Measurements from ENCODE around the gene PRPF38A.

Gene PRPF38A

DNA sequence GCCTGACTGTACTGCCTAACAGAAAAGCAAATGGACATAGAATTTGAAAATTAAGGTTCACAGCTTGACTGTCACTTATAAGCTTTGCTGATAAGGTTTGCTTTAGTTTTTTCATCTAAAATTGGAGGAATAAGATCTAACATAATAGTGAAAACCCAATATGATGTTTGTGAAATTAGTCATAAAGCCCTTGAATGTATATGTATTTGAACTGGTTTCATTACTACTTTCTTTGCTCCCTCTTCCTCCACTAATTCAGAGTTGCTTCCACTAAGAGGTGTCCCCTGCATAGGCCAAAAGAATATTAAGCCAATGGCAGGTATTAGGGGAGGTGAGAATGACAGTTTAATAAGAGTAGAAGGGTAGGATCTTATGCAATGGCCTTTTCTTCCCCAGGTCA is 10.5 kb downstream of the PRPF38A start:
- no peak overlapping the region for H3K4me2 ChIP-seq (ENCODE audit: low read length, poor library complexity, severe bottlenecking)
- H4K91ac ChIP-seq (ENCODE audit: low read length), result no peak overlapping the region

DNA sequence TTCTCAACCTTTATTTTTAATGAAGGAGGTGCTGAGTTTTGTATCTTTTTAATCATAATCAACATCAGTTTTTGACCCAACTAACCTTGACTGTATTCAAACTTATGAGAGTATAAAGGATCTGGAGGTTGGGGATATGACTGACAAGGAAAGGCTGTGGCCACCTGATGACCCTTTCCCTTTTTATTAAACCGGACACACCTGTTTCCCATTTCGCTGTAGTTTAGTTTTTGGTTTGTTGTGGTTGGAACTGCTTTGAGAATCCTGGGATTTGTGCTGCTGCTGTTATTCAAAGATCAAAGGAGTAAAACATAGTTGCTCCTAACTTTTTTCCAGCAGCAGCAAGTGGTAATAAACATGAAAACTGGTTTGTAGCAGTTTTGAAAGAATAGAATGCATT is 12.4 kb downstream of the PRPF38A start:
- H2BK15ac ChIP-seq (ENCODE audit: low read depth, poor library complexity, severe bottlenecking), result no peak overlapping the region
- no peak for DNase-seq
- no peak overlapping the region for H3K4ac ChIP-seq (ENCODE audit: low read depth in 1 of 2, low read length in 2 of 2)
- peaks cover 9% of the 10 kb centered on the region for H3K79me1 ChIP-seq (replicated peaks; ENCODE audit: low read length, poor library complexity, severe bottlenecking)
- no peak overlapping the region for H2BK120ac ChIP-seq (ENCODE audit: low read depth, low read length)
- 98% methylated on average over 2 of the region's 2 CpGs for WGBS
- H3K27ac ChIP-seq (ENCODE audit: low read length, poor library complexity, severe bottlenecking), result no peak overlapping the region
- no peak overlapping the region for H3K23ac ChIP-seq (ENCODE audit: low read length in 2 of 2)
- H3K9ac ChIP-seq (ENCODE audit: low read length), result no peak overlapping the region
- H4K91ac ChIP-seq (ENCODE audit: low read length), result no peak overlapping the region
- H3K36me3 ChIP-seq (ENCODE audit: control insufficient read depth in 1 of 2, insufficient read depth in 2 of 2, low read depth in 1 of 2, low read length in 2 of 2), result peaks cover 29 to 94% of the 10 kb centered on the region in 2 experiments
- H3K4me2 ChIP-seq (ENCODE audit: low read length, poor library complexity, severe bottlenecking), result no peak overlapping the region
- no peak overlapping the region for H2AFZ ChIP-seq (ENCODE audit: low read depth, low read length)
- no peaks in the 10 kb centered on the region for H3K4me1 ChIP-seq (ENCODE audit: control insufficient read depth, insufficient read depth, low read depth, low read length)
- no peak overlapping the region for H3K14ac ChIP-seq (ENCODE audit: low read length in 2 of 2)
- no peak overlapping the region for H2BK12ac ChIP-seq (ENCODE audit: low read length in 2 of 2)
- H3K9me3 ChIP-seq (ENCODE audit: control insufficient read depth, low read length), result no peaks in the 10 kb centered on the region
- no peak overlapping the region for H3K18ac ChIP-seq (ENCODE audit: low read depth in 1 of 2, low read length in 2 of 2)
- no peaks in the 10 kb centered on the region for H3K27me3 ChIP-seq (ENCODE audit: control insufficient read depth in 1 of 2, insufficient read depth in 1 of 2, low read length in 2 of 2)
- no peak overlapping the region for H4K8ac ChIP-seq (ENCODE audit: low read length)
- H3K4me3 ChIP-seq (ENCODE audit: insufficient read depth in 1 of 2, low read depth in 1 of 2, low read length in 2 of 2), result no peak overlapping the region
- H2BK5ac ChIP-seq (ENCODE audit: low read depth, low read length, poor library complexity, severe bottlenecking), result no peak overlapping the region
- H2AK5ac ChIP-seq (ENCODE audit: low read length, severe bottlenecking), result no peak overlapping the region

More for the DNA sequence above, 10.5 kb downstream of the PRPF38A start:
- Histone ChIP-seq H2BK5ac (ENCODE audit: low read depth, low read length, poor library complexity, severe bottlenecking) (no peak overlapping the region), H3K27ac (ENCODE audit: low read length, poor library complexity, severe bottlenecking) (no peak overlapping the region), H4K8ac (ENCODE audit: low read length) (no peak overlapping the region), H3K4me3 (ENCODE audit: insufficient read depth in 1 of 2, low read depth in 1 of 2, low read length in 2 of 2) (no peak overlapping the region), H3K9me3 (ENCODE audit: control insufficient read depth, low read length) (no peaks in the 10 kb centered on the region), H3K36me3 (ENCODE audit: control insufficient read depth in 1 of 2, insufficient read depth in 2 of 2, low read depth in 1 of 2, low read length in 2 of 2) (peaks cover 29 to 90% of the 10 kb centered on the region in 2 experiments), H2BK12ac (ENCODE audit: low read length in 2 of 2) (no peak overlapping the region), H3K23ac (ENCODE audit: low read length in 2 of 2) (no peak overlapping the region), H3K79me1 (replicated peaks; ENCODE audit: low read length, poor library complexity, severe bottlenecking) (peaks cover 8% of the 10 kb centered on the region), H2AFZ (ENCODE audit: low read depth, low read length) (no peak overlapping the region), H3K27me3 (ENCODE audit: control insufficient read depth in 1 of 2, insufficient read depth in 1 of 2, low read length in 2 of 2) (no peaks in the 10 kb centered on the region), H2AK5ac (ENCODE audit: low read length, severe bottlenecking) (no peak overlapping the region), H3K4ac (ENCODE audit: low read depth in 1 of 2, low read length in 2 of 2) (no peak overlapping the region), H2BK120ac (ENCODE audit: low read depth, low read length) (no peak overlapping the region), H3K9ac (ENCODE audit: low read length) (no peak overlapping the region), H3K18ac (ENCODE audit: low read depth in 1 of 2, low read length in 2 of 2) (no peak overlapping the region), H2BK15ac (ENCODE audit: low read depth, poor library complexity, severe bottlenecking) (no peak overlapping the region), H3K4me1 (ENCODE audit: control insufficient read depth, insufficient read depth, low read depth, low read length) (no peaks in the 10 kb centered on the region), H3K14ac (ENCODE audit: low read length in 2 of 2) (no peak overlapping the region)
- DNase-seq, result no peak

DNA sequence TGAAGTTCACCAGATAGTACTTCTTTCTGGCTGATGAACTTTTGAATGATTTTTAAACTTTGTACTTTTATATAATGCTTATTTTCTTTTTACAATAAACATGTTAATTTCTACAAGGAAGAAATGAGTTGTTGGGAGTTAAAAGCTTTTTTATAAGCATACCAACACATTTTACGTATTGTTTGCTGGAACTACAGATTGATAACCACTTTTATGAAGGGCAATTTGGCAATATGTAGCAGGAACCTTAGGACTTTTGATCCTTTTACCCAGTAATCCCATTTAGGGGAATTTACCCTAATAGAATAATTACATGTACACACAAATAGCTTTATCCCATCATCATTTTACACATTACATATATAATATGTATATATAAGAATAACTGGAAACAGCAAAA is 16.3 kb downstream of the PRPF38A start:
- no CpG with 5 or more reads among the region's 1 CpG for WGBS
- no peak overlapping the region for H3K23ac ChIP-seq (ENCODE audit: low read length in 2 of 2)
- no peak overlapping the region for H2BK5ac ChIP-seq (ENCODE audit: low read depth, low read length, poor library complexity, severe bottlenecking)
- H3K14ac ChIP-seq (ENCODE audit: low read length in 2 of 2), result no peak overlapping the region
- peaks cover 4% of the 10 kb centered on the region for H3K79me1 ChIP-seq (replicated peaks; ENCODE audit: low read length, poor library complexity, severe bottlenecking)
- H3K9me3 ChIP-seq (ENCODE audit: control insufficient read depth, low read length), result no peaks in the 10 kb centered on the region
- H3K27me3 ChIP-seq (ENCODE audit: control insufficient read depth in 1 of 2, insufficient read depth in 1 of 2, low read length in 2 of 2), result no peaks in the 10 kb centered on the region
- H3K9ac ChIP-seq (ENCODE audit: low read length), result no peak overlapping the region
- H3K4me1 ChIP-seq (ENCODE audit: control insufficient read depth, insufficient read depth, low read depth, low read length), result no peaks in the 10 kb centered on the region
- H3K4me2 ChIP-seq (ENCODE audit: low read length, poor library complexity, severe bottlenecking), result no peak overlapping the region
- no peak overlapping the region for H2BK120ac ChIP-seq (ENCODE audit: low read depth, low read length)
- H3K36me3 ChIP-seq (ENCODE audit: control insufficient read depth in 1 of 2, insufficient read depth in 2 of 2, low read depth in 1 of 2, low read length in 2 of 2), result peaks cover 12 to 85% of the 10 kb centered on the region in 2 experiments
- H2BK12ac ChIP-seq (ENCODE audit: low read length in 2 of 2), result no peak overlapping the region
- H3K4me3 ChIP-seq (ENCODE audit: insufficient read depth in 1 of 2, low read depth in 1 of 2, low read length in 2 of 2), result no peak overlapping the region
- H2AK5ac ChIP-seq (ENCODE audit: low read length, severe bottlenecking), result no peak overlapping the region
- no peak overlapping the region for H3K27ac ChIP-seq (ENCODE audit: low read length, poor library complexity, severe bottlenecking)
- no peak overlapping the region for H4K8ac ChIP-seq (ENCODE audit: low read length)
- no peak overlapping the region for H4K91ac ChIP-seq (ENCODE audit: low read length)
- no peak overlapping the region for H3K4ac ChIP-seq (ENCODE audit: low read depth in 1 of 2, low read length in 2 of 2)
- DNase-seq, result no peak
- no peak overlapping the region for H3K18ac ChIP-seq (ENCODE audit: low read depth in 1 of 2, low read length in 2 of 2)
- no peak overlapping the region for H2AFZ ChIP-seq (ENCODE audit: low read depth, low read length)
- H2BK15ac ChIP-seq (ENCODE audit: low read depth, poor library complexity, severe bottlenecking), result no peak overlapping the region

DNA sequence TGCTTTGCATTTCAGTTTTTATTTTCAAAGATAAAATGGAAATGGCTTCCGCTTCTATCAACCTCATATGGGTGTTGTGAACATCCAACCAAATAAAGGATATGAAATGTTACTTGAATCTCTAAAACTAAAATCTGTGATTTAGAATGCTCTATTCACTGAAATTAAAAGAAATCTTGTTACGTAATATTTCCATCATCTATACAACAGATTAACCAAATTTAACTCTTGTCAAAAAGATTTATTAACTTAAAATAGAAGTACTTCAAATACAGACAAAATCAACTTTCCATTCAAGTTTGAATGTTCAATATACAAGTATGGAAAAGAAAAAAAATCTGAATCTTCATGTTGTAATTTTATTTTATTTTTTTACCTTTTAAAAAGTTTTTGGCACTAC is 18.7 kb downstream of the PRPF38A start:
- Histone ChIP-seq H2BK12ac (ENCODE audit: low read length in 2 of 2) (no peak overlapping the region), H4K91ac (ENCODE audit: low read length) (no peak overlapping the region), H3K9me3 (ENCODE audit: control insufficient read depth, low read length) (no peaks in the 10 kb centered on the region), H3K14ac (ENCODE audit: low read length in 2 of 2) (no peak overlapping the region), H3K9ac (ENCODE audit: low read length) (no peak overlapping the region), H3K18ac (ENCODE audit: low read depth in 1 of 2, low read length in 2 of 2) (no peak overlapping the region), H4K8ac (ENCODE audit: low read length) (no peak overlapping the region), H3K4ac (ENCODE audit: low read depth in 1 of 2, low read length in 2 of 2) (no peak overlapping the region), H2AFZ (ENCODE audit: low read depth, low read length) (no peak overlapping the region), H2BK120ac (ENCODE audit: low read depth, low read length) (no peak overlapping the region), H3K4me1 (ENCODE audit: control insufficient read depth, insufficient read depth, low read depth, low read length) (no peaks in the 10 kb centered on the region), H3K27ac (ENCODE audit: low read length, poor library complexity, severe bottlenecking) (no peak overlapping the region), H3K27me3 (ENCODE audit: control insufficient read depth in 1 of 2, insufficient read depth in 1 of 2, low read length in 2 of 2) (no peaks in the 10 kb centered on the region), H2BK15ac (ENCODE audit: low read depth, poor library complexity, severe bottlenecking) (no peak overlapping the region), H2AK5ac (ENCODE audit: low read length, severe bottlenecking) (no peak overlapping the region), H3K36me3 (ENCODE audit: control insufficient read depth in 1 of 2, insufficient read depth in 2 of 2, low read depth in 1 of 2, low read length in 2 of 2) (peaks cover 5 to 66% of the 10 kb centered on the region in 2 experiments), H3K4me3 (ENCODE audit: insufficient read depth in 1 of 2, low read depth in 1 of 2, low read length in 2 of 2) (no peak overlapping the region), H3K4me2 (ENCODE audit: low read length, poor library complexity, severe bottlenecking) (no peak overlapping the region), H2BK5ac (ENCODE audit: low read depth, low read length, poor library complexity, severe bottlenecking) (no peak overlapping the region), H3K23ac (ENCODE audit: low read length in 2 of 2) (no peak overlapping the region), H3K79me1 (replicated peaks; ENCODE audit: low read length, poor library complexity, severe bottlenecking) (peaks cover 4% of the 10 kb centered on the region)
- DNase-seq, result no peak
- no CpG with 5 or more reads among the region's 2 CpGs for WGBS

Data from mesenchymal stem cell (in vitro differentiated cells and primary cell).